COR-L47 (cell line): Measurements from ENCODE around the gene SNAPC1.
"Not testable (repeated sequence)": the region's sequence is repeated elsewhere in the genome, so short reads cannot be mapped to it uniquely, and the experiment has no call there.

Source experiments
- DNase-seq: peaks from one replicate; lab custom pipeline; 2025; lab: John Stamatoyannopoulos, UW

Gene SNAPC1, protein sequence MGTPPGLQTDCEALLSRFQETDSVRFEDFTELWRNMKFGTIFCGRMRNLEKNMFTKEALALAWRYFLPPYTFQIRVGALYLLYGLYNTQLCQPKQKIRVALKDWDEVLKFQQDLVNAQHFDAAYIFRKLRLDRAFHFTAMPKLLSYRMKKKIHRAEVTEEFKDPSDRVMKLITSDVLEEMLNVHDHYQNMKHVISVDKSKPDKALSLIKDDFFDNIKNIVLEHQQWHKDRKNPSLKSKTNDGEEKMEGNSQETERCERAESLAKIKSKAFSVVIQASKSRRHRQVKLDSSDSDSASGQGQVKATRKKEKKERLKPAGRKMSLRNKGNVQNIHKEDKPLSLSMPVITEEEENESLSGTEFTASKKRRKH

DNA sequence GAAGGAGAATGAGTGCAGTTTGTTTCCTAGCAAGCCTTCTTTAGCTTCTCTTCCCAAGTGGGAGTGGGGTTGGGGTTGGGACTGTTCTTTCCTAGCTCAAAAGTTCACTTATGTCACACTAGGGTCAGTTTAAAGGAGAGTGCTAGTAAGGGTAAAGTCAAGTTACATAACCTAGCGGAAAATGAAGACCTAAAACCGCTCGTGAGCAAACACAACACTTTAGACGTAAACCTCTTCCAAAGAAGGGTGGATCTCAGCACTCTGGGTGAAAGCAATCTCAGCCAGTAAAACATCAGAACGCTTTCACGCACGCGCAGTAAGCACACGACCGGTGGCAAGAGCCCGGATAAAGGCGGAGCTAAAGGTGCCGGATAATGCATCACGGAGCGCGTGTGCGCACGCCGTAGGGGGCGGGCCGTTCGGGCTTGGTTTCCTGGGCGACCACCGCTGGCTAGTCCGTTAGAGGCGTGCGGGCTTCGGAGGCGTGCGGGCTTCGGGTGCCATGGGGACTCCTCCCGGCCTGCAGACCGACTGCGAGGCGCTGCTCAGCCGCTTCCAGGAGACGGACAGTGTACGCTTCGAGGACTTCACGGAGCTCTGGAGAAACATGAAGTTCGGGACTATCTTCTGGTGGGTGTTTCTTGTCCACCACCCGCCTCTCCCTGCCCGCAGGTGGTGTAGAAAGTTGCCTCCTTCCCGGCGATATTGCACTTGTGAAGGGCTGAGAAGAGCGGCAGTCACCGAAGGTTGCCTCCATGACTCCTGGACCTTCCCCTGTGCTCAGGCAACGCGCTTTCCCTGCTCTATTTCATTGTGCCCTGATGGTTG, at the start of gene SNAPC1:
SNAPC1 (plus strand) TSS at position 462 of the 828 bp plus-strand sequence; CDS start at position 503, 41 bp downstream.
- DNase-seq = peak; percentile 98

DNA sequence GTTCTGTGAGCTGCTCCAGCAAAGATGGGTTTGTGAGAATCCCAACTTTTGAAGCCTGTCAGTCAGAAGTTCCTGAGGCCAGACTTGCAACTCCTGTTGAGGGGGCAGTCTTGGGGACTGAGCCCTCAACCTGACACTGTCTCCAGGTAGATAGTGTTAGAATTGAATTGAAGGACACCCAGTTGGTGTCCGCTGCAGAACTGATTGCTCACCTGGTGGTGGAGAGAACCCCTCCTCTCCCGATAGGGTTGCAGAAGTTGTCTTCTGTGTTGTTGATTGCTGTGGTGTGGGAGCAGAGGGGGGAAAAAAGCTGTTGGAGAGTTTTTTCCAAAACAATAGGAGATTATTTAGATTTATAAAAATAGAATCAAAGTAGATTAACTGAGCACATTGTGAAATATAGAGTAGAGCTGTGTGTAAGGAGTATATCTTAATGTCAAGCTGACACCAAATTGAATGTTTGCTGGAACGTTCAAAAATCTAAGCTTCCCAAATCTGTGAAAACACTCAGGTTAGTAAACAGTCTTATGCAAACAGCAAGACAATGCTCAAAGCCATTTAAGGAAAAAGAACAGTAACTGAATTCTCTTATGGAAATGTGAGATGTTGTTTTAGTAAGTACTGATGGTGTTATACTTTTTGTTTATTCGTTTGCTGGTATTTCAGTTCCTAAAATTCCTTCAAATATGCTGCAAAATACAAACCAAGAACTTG, 48.3 kb upstream of the SNAPC1 start:
- no peak for DNase-seq

DNA sequence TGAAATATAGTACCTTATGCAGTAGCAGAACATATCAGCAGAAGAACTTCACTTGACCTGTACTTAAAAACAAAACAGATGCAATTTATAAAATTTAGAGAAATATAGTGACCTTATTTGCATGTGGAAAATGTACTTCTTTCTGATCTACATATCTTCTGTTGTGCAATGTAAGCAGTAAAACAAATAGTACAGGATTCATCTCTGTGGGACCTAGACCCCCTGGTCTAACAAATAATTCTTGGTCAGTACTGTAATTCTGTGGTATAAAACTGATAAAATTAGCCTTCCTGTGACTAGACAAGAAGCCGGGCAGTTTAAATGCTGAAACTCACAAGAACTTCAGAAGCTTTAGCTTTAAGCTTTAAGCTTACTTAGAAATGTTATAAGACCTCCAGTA, 45.3 kb upstream of the SNAPC1 start:
- no peak for DNase-seq

DNA sequence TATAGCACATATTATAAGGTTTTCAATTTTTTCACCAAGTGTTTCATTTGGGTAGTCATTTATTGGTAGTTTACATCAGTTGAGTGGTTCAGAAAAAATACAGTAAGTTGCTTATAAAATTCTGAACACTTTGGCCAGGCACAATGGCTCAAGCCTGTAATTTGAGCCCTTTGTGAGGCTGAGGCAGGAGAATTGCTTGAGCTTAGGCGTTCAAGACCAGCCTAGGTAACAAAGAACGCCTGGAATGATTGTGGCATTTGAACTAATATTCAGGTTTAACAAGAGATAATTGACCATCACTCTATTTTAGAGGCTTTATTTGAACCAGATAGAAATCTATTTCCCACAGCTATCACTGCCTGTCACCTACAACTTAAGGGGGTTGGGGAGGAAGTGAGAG, 44.2 kb upstream of the SNAPC1 start:
- no peak for DNase-seq

DNA sequence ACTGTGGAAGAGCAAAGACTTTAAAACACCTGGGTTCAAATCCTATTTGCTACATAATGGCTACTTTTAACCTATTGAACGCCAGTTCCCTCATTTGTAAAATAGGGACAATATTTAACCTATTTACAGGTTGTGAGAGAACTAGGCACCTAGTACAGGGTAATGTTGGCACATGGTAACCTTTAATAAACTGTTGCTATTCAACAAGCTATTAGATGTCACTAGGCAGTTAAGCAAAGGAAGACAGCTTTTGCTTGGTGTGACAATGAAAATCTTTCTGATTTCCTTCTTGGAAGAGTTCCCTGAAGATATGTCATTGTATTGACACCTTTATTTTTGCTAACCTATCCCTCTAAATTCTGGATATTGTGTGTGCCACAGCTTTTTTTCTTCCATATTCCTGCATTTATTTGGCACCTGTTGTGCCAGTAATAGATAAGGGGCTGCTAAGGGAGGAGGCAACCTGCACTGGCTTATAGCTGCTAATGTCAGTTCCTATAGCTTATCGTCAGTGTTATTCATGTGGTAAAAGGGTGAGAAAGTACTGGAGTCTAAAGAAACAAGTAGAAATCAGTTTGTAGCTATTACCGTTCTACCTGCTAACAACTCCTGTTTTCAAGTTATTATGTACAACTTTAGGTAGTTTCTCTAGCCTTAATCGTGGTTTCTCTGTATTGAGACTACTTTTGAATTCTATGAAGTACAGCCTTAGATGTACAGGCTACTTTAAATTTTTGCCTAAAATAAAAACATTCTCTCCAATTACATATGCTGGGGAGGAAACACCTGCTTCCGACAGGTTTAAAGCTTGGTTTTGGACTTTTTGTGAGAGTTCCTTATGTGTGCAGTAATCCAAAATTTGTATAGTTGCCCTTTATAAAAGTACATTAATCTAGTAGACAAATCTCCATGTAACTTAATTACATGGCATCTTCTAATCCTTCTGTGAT, 42.6 kb upstream of the SNAPC1 start:
- no peak for DNase-seq

DNA sequence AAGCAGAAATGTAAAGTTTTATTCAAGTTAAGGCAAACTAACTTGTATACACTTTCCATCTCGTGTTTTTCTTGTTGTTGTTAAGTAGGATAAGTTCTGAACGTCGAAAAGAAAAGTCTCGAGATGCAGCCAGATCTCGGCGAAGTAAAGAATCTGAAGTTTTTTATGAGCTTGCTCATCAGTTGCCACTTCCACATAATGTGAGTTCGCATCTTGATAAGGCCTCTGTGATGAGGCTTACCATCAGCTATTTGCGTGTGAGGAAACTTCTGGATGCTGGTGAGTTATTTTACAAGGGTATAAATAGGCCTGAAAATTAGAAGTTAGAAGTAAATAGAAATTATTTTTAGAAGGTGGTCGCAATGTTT, 41.9 kb upstream of the SNAPC1 start:
- DNase-seq = no peak

DNA sequence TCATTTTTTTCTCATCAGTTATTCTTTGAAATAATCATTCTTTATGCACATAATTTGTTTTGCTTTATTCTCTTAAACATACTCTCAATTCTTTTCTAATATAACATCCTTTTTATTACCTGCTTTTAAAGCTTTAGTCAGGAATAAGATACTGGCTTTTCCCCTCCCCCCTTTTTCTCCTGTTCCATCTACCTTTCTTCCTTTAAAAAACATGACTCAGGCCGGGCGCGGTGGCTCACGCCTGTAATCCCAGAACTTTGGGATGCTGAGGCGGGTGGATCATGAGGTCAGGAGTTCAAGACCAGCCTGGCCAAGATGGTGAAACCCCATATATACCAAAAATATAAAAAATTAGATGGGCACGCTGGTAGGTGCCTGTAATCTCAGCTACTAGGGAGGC, 41.5 kb upstream of the SNAPC1 start:
- DNase-seq = no peak

DNA sequence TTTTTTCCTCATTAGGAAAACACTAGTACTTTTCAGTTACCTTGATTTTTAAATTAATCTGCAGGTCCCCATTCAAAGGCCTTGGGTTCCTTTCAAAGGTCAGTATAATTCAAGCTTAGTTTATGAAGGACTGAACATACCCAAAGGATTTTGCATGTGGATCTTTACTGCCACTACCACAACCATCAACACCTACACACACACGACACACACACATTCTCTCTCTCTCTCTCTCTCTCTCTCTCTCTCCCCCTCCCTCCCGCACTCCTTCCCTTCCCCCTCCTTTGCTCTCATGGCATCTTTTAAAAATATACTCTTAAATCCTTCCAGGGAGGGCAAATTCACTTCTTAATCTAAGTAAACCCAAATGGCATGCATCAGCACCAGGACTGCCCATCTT, 38.1 kb upstream of the SNAPC1 start:
- DNase-seq = no peak

DNA sequence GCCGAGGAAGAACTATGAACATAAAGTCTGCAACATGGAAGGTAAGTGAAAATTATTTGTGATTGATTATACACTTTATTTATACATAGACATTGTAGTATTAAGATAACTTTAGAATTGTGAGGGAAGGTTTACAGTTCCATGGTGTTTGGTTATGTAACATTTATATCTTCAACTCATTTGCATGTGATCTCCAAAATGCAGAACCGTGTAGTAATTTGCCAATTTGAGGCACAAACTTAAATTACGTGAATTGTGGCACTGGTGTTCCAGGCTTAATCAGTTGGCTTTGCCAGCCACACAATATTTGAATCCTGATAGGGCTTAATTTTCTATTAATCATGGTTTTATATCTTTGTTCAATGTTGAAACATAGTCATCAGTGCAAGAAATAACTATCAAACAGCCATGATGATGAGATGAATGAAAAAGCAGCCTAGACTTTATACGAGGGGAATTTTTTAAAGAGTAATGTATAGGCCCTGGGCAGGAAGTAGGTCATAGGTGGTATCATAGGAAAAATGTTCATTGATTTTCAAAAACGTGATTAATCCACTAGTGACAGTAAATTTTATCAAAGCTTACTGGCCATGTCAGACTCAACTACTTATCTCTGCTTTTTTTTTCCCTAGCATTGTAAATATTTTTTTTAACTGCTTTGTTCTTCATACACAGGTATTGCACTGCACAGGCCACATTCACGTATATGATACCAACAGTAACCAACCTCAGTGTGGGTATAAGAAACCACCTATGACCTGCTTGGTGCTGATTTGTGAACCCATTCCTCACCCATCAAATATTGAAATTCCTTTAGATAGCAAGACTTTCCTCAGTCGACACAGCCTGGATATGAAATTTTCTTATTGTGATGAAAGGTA, 35.2 kb upstream of the SNAPC1 start:
- no peak for DNase-seq

DNA sequence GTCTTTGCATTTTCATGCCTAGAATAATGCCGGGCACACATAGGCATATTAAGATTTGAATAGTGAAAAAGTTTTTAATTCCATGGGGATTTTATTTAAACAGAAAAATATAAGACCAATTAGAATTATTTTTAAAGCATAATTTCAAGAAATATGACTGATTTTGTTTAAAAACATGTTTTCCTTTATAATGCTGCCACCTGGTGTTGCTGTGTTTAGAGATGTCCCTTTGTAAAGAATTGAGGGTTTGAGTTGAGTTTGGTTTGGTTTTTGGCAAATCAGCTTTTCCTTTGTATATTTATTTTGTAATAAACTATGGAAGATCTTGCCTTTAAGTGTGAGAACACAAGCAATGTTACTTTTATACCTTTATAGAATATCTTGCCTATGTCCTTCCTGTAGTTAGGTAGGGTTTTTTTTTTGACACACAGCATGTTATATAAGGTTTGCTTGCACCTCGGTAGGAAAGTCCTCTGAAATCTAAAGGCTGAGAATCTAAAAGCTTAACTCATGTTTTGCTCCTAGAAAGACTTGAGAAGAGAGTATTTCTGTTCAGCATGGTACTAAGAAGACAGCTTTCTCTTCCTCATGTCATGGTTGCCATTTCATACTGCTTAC, 31.4 kb upstream of the SNAPC1 start:
- DNase-seq = no peak

DNA sequence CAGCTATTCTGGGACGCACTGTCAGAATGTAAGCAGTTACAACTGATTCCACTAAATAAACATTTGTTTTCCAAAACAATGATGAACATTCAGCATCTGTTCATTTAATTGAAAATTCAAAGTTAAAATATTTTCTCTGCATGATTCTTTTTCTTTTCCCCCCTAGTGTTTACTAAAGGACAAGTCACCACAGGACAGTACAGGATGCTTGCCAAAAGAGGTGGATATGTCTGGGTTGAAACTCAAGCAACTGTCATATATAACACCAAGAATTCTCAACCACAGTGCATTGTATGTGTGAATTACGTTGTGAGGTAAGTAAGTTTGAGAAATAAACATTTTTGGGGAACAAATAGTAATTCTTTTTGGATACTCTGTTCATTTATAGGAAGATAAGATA, 28.2 kb upstream of the SNAPC1 start:
- no peak for DNase-seq

DNA sequence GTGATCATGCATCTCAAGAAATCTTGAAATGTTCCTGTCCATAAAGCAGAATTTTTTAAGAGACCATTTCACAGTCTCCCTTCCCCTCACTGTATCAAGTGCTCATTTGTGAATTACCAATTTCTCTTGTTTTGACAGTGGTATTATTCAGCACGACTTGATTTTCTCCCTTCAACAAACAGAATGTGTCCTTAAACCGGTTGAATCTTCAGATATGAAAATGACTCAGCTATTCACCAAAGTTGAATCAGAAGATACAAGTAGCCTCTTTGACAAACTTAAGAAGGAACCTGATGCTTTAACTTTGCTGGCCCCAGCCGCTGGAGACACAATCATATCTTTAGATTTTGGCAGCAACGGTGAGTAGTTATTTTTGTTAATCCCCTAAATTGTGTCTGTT, 25.5 kb upstream of the SNAPC1 start:
- DNase-seq = no peak

DNA sequence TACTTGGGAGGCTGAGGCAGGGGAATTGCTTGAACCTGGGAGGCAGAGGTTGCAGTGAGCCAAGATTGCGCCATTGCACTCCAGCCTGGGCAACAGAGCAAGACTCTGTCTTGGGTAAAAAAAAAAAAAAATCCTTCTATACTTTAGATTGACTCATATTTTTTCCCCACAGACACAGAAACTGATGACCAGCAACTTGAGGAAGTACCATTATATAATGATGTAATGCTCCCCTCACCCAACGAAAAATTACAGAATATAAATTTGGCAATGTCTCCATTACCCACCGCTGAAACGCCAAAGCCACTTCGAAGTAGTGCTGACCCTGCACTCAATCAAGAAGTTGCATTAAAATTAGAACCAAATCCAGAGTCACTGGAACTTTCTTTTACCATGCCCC, 24.3 kb upstream of the SNAPC1 start:
- DNase-seq = no peak

DNA sequence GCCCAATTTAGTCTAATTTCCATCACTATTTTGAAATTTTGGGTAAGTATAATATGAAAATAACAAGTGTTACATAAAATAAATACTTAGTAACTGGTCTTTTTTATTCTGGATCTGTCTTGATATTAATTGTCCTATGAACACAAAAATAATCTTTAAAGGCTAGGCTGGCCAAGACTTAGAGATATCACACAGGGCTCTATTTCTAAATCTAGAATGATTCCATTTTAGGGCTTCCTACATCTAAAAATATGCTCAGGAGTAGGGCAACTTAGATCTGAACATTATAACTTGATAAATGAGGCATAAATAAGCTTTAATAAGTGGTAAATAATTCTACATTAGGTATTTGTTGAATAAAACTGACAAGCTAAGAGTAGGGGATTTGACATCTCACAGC, 23.1 kb upstream of the SNAPC1 start:
- DNase-seq = no peak

DNA sequence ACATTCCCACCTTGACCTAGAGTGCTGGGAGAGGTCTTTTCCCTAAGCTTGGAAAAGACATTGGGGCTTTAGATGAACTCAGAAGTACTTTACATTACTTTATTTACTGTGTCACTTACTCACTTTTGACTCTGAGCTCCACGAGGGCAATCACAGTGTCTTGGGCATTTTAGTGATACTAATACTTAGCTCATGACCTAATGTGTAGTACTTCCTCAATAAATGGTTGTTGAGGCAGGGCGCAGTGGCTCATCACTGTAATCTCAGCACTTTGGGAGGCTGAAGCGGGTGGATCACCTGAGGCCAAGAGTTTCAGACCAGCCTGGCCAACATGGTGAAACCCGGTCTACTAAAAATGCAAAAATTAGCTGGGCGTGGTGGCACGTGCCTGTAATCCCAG, 19.8 kb upstream of the SNAPC1 start:
- DNase-seq = no peak

DNA sequence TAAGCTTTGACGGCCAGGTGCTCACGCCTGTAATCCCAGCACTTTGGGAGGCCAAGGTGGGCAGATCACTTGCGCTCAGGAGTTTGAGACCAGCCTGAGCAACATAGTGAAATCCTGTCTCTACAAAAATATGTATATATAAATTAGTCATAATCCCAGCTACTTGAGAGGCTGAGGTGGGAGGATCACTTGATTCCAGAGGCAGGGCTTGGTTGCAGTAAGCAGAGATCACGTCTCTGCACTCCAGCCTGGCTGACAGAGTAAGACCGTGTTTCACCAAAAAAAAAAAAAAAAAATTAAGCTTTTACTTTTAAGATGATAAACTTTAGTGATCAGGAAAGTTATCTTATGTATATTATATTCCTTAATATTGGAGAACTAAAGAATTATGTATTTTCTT, 18.0 kb upstream of the SNAPC1 start:
- DNase-seq = no peak

DNA sequence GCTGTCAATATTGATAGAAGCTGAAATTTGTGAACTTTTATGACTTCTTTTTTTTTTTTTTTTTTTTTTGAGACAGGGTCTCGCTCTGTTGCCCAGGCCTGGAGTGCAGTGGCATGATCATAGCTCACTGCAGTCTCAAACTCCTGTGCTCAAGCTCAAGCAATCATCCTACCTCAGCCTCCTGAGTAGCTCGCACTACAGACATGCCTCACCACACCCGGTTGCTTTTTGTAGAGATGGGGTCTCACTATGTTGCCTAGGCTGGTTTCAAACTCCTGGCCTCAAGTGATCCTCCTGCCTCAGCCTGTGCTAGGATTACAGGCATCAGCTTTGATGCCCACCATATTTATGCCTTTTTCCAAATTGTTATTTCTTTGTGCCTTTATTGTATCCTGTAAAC, 15.9 kb upstream of the SNAPC1 start:
- DNase-seq = not testable (repeated sequence)

DNA sequence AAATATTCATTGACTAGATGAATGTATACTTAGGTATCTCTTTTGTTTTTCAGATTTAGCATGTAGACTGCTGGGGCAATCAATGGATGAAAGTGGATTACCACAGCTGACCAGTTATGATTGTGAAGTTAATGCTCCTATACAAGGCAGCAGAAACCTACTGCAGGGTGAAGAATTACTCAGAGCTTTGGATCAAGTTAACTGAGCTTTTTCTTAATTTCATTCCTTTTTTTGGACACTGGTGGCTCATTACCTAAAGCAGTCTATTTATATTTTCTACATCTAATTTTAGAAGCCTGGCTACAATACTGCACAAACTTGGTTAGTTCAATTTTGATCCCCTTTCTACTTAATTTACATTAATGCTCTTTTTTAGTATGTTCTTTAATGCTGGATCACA, 15.3 kb upstream of the SNAPC1 start:
- no peak for DNase-seq

DNA sequence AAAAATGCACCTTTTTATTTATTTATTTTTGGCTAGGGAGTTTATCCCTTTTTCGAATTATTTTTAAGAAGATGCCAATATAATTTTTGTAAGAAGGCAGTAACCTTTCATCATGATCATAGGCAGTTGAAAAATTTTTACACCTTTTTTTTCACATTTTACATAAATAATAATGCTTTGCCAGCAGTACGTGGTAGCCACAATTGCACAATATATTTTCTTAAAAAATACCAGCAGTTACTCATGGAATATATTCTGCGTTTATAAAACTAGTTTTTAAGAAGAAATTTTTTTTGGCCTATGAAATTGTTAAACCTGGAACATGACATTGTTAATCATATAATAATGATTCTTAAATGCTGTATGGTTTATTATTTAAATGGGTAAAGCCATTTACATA, 14.9 kb upstream of the SNAPC1 start:
- no peak for DNase-seq

DNA sequence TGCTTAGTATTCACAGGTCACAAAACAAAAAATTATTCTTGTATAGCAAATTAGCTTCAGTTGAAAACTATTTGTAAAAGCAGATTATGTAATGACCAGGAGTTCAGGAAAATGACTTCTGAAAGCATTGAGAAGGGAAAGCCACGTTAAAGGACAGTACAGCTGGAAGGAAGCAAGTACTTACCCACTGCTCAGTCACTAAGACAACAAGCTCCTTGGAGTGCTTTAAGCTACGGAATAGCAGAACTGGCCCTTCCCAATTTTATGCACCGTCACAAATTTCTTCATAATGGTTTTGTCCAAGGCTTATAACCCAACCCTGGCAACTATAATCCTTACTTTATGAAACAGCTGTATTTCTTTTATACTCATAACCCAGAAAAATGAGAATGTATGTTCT, 13.0 kb upstream of the SNAPC1 start:
- DNase-seq = no peak
